Spleen (tissue), 11 donors: ENCODE results near the gene TRIM2. TPM values are rescaled to one million over a fixed set of nuclear protein-coding genes. Genes with fewer than 3 reads are reported as not detected.

Experiments
- DNase-seq: peaks from one replicate; pipeline ENCODE4 v3.0.0-alpha.2; 2020
- H3K27ac ChIP-seq, 8 donors: fragments of 200-600 bp; sonication (generic) in 7 of 8; 1 replicate in 4 of 8; 2 replicates in 4 of 8; pipeline versions ENCODE4 v1.5.0 to v1.8.0; 2016 to 2021; ENCODE audit warnings: inconsistent platforms in 4 of 8, mild to moderate bottlenecking in 4 of 8, moderate library complexity in 1 of 8
- H3K27me3 ChIP-seq, 7 donors: fragments of 200-600 bp; sonication (generic) in 6 of 7; replicated peaks in 1 of 7; 1 replicate in 4 of 7; 2 replicates in 3 of 7; pipeline versions ENCODE4 v1.5.0 to v1.8.0; 2016 to 2021; ENCODE audit warnings: inconsistent platforms in 3 of 7, mild to moderate bottlenecking in 1 of 7
- H3K36me3 ChIP-seq, 6 donors: fragments of 200-600 bp; sonication (generic) in 5 of 6; 1 replicate in 4 of 6; 2 replicates in 2 of 6; pipeline versions ENCODE4 v1.5.0 to v1.8.0; 2016 to 2021; ENCODE audit warnings: inconsistent platforms in 2 of 6
- H3K4me1 ChIP-seq, 6 donors: fragments of 200-600 bp; sonication (generic) in 5 of 6; 1 replicate in 3 of 6; 2 replicates in 3 of 6; pipeline versions ENCODE4 v1.5.0 to v1.8.0; 2016 to 2021; ENCODE audit warnings: inconsistent platforms in 3 of 6
- H3K4me3 ChIP-seq, 8 donors: fragments of 200-600 bp; sonication (generic) in 7 of 8; 1 replicate in 4 of 8; 2 replicates in 4 of 8; pipeline versions ENCODE4 v1.5.0 to v1.8.0; 2016 to 2021; ENCODE audit warnings: inconsistent platforms in 4 of 8, mild to moderate bottlenecking in 4 of 8, moderate library complexity in 2 of 8
- H3K9me3 ChIP-seq, 8 donors: fragments of 200-600 bp; sonication (generic) in 7 of 8; 1 replicate in 4 of 8; 2 replicates in 4 of 8; pipeline versions ENCODE4 v1.5.0 to v1.8.0; 2016 to 2021; ENCODE audit warnings: inconsistent platforms in 4 of 8
- CTCF ChIP-seq, 11 experiments: fragments of 200-600 bp in 7 of 11; fragments of 450-650 bp in 4 of 11; sonication (generic) in 4 of 11; IDR thresholded peaks in 8 of 11; conservative IDR thresholded peaks in 3 of 11; 1 replicate in 7 of 11; 2 replicates in 4 of 11; pipeline versions ENCODE4 v1.4.0 to v1.8.0; 2016 to 2021; ENCODE audit warnings: antibody characterized with exemption in 11 of 11, inconsistent platforms in 4 of 11, mild to moderate bottlenecking in 1 of 11
- POLR2A ChIP-seq, 3 donors: fragments of 450-650 bp; IDR thresholded peaks; one replicate each; pipeline ENCODE4 v1.5.1; 2017; ENCODE audit warnings: antibody characterized with exemption in 3 of 3, mild to moderate bottlenecking in 1 of 3
- POLR2AphosphoS5 ChIP-seq, 3 donors: sonication (generic); formaldehyde crosslinking; IDR thresholded peaks; one replicate each; pipeline ENCODE4 v1.5.1; 2017; ENCODE audit warnings: antibody characterized with exemption in 3 of 3
- WGBS, 5 donors: extraction: QIAGEN DNeasy Blood & Tissue Kit in 3 of 5; methylation state at CpG; one replicate each; pipeline versions ENCODE4 v1.1.5 to v1.1.7; 2013 to 2018; 5-methylcytosine and 5-hydroxymethylcytosine counted together
- intact Hi-C: fragments of 100-400 bp; cut with DNase I; formaldehyde crosslinking; loops from one replicate; pipeline ENCODE4 v1.15.0; 2023; ENCODE audit warnings: low total_unique reads
- polyA plus RNA-seq, 3 donors: library from polyadenylated mRNA; stranded (reverse); fragments of 200-250 nt; gene quantifications; one replicate each; pipeline ENCODE4 v1.2.1, GENCODE V29; 2013
- total RNA-seq, 7 donors: library from RNA; depleted of rRNA in 3 of 7; stranded (reverse); fragments of >200 nt in 3 of 7; fragmentation: NEBNext Ultra II Directional in 4 of 7; extraction: Animal tissue kit (Norgen Biotek cat#: 25700) in 4 of 7; gene quantifications; one replicate each; pipeline versions ENCODE4 v1.1.0 to v1.2.1, GENCODE V29; 2016 to 2021
- donor health status: healthy with polysubstance abuse.
- donor health status: DM: no; HTN: no; CAD: no; lungs with moderate emphysema.
- donor health status: DM: no; HTN: no; CAD: no.
- donor health status: Bipolar disorder and iron deficiency.
- donor health status: healthy.
- donor health status: DM: no; HTN: no; CAD: no.
- donor health status: DM: yes; HTN: yes; CAD: no.

The TRIM2 gene
- total and polyA plus RNA-seq, 10 donors, result 3.2 to 77.9 (median 45.3) TPM

- TF ChIP-seq POLR2A (IDR thresholded peaks at IDR 0.05) (no peak), CTCF (IDR thresholded peaks at IDR 0.05 in 8 of 11, conservative IDR thresholded peaks at IDR 0.05 in 3 of 11) (peak in 9 of 11 experiments; percentile 22 to 59 (median 49)), POLR2AphosphoS5 (IDR thresholded peaks at IDR 0.05) (no peak)
These were observed 3.3 kb downstream of the TRIM2 start for GRCh38 chr4:153207567-153207966.

GRCh38 chr4:153209410-153209809 is 5.2 kb downstream of the TRIM2 start:
- intact Hi-C loops, result no loop called here
- DNase-seq, result no peak
- no peak overlapping the region for H3K4me3 ChIP-seq
- H3K4me1 ChIP-seq, result peaks cover 0 to 32% (median 6%) of the 10 kb centered on the region in 6 donors
- 46 to 77% (median 74%) methylated on average over 5 of the region's 5 CpGs for WGBS, 5 donors
- TF ChIP-seq POLR2AphosphoS5 (IDR thresholded peaks at IDR 0.05) (no peak), CTCF (IDR thresholded peaks at IDR 0.05 in 8 of 11, conservative IDR thresholded peaks at IDR 0.05 in 3 of 11) (no peak), POLR2A (IDR thresholded peaks at IDR 0.05) (no peak)
- peaks cover 0 to 7% (median 0%) of the 10 kb centered on the region in 8 donors for H3K9me3 ChIP-seq
- no peaks in the 10 kb centered on the region for H3K36me3 ChIP-seq
- H3K27me3 ChIP-seq, result peaks cover 0 to 4% (median 0%) of the 10 kb centered on the region in 7 donors
- H3K27ac ChIP-seq, result no peak overlapping the region

More at GRCh38 chr4:153207567-153207966, 3.3 kb downstream of the TRIM2 start:
- intact Hi-C loops, result no loop called here
- Histone ChIP-seq H3K27me3 (peaks cover 0 to 4% (median 0%) of the 10 kb centered on the region in 7 donors), H3K36me3 (no peaks in the 10 kb centered on the region), H3K4me3 (no peak overlapping the region), H3K27ac (peak overlapping the region in 4 of 8 donors; percentile 50 to 76 (median 68)), H3K9me3 (peaks cover 0 to 7% (median 0%) of the 10 kb centered on the region in 8 donors), H3K4me1 (peaks cover 0 to 40% (median 6%) of the 10 kb centered on the region in 6 donors)
- 41 to 65% (median 50%) methylated on average over 7 of the region's 7 CpGs for WGBS, 5 donors
- DNase-seq, result no peak

GRCh38 chr4:153210727-153211126 is 6.5 kb downstream of the TRIM2 start:
- WGBS, 5 donors, result 69 to 100% (median 71%) methylated on average over 1 of the region's 1 CpG
- H3K4me1 ChIP-seq, result peaks cover 0 to 18% (median 5%) of the 10 kb centered on the region in 6 donors
- H3K4me3 ChIP-seq, result no peak overlapping the region
- TF ChIP-seq CTCF (IDR thresholded peaks at IDR 0.05 in 8 of 11, conservative IDR thresholded peaks at IDR 0.05 in 3 of 11) (no peak), POLR2A (IDR thresholded peaks at IDR 0.05) (no peak), POLR2AphosphoS5 (IDR thresholded peaks at IDR 0.05) (no peak)
- peaks cover 0 to 4% (median 0%) of the 10 kb centered on the region in 7 donors for H3K27me3 ChIP-seq
- no peak for DNase-seq
- no peak overlapping the region for H3K27ac ChIP-seq
- H3K36me3 ChIP-seq, result no peaks in the 10 kb centered on the region
- intact Hi-C loops, result loop anchor here (10.0 kb wide), 1 partner anchor 56 kb away; no protein-coding TSS in a partner anchor
- peaks cover 0 to 7% (median 0%) of the 10 kb centered on the region in 8 donors for H3K9me3 ChIP-seq

- intact Hi-C loops, result loop anchor here (10.0 kb wide), 1 partner anchor 57 kb away; no protein-coding TSS in a partner anchor
- Histone ChIP-seq H3K27ac (no peak overlapping the region), H3K4me1 (peaks cover 0 to 6% (median under 1%) of the 10 kb centered on the region in 6 donors), H3K4me3 (no peak overlapping the region), H3K9me3 (peaks cover 0 to 7% (median 0%) of the 10 kb centered on the region in 8 donors), H3K36me3 (no peaks in the 10 kb centered on the region), H3K27me3 (peaks cover 0 to under 1% (median 0%) of the 10 kb centered on the region in 7 donors)
- 67 to 85% (median 71%) methylated on average over 5 of the region's 5 CpGs for WGBS, 5 donors
- DNase-seq, result no peak
- TF ChIP-seq CTCF (IDR thresholded peaks at IDR 0.05 in 8 of 11, conservative IDR thresholded peaks at IDR 0.05 in 3 of 11) (no peak), POLR2AphosphoS5 (IDR thresholded peaks at IDR 0.05) (no peak), POLR2A (IDR thresholded peaks at IDR 0.05) (no peak)
These were observed 7.9 kb downstream of the TRIM2 start for GRCh38 chr4:153211986-153212728.
